HCT116 (cell line): ENCODE data around the gene HNRNPUL2. TPM values are rescaled to one million over a fixed set of nuclear protein-coding genes. Genes with fewer than 3 reads are reported as not detected.
"Not testable (repeated sequence)": the region's sequence is repeated elsewhere in the genome, so short reads cannot be mapped to it uniquely, and the experiment has no call there.

Experiments
- ATAC-seq: fragments of 200-7000 bp; cut with Tn5 transposase; 2 replicates; pipeline ENCODE4 v1.9.1; 2020; ENCODE audit warnings: mild to moderate bottlenecking, moderate library complexity
- BruUV-seq: library from RNA; stranded (reverse); fragments of 400-500 nt; replicated peaks from 2 replicates; lab custom pipeline; 2021; lab: Mats Ljungman, UMichigan
- CTCF ChIA-PET: fragments of 300-600 bp; sonication (Branson Sonifier 250); formaldehyde crosslinking; loops from one replicate; lab custom pipeline; 2021; ENCODE audit warnings: antibody characterized with exemption; lab: Charles Lee
- POLR2A ChIA-PET: fragments of 300-600, 350-600 bp; sonication (Branson Sonifier 250); formaldehyde crosslinking; loops from one replicate; lab custom pipeline; 2021; ENCODE audit warnings: antibody characterized with exemption; lab: Charles Lee
- RAD21 ChIA-PET, 2 experiments: fragments of 300-600 bp; sonication (Branson Sonifier 250); formaldehyde crosslinking; loops; one replicate each; lab custom pipeline; 2023; ENCODE audit warnings: low total read pairs in 2 of 2; ENCODE audit not compliant: uncharacterized antibody in 2 of 2, unreplicated experiment in 2 of 2, low non-redundant PET in 1 of 2; lab: Charles Lee
- DNase-seq: peaks from one replicate; pipeline ENCODE4 v3.0.0-alpha.2; 2010; ENCODE audit warnings: low read depth, low spot score
- H2AFZ ChIP-seq: fragments of 200-600 bp; shearing (Covaris generic), sonication (generic); 2 replicates; pipeline ENCODE4 v1.6.1; 2017; ENCODE audit warnings: low read depth, mixed run types, mixed read lengths, antibody characterized with exemption, low read length; ENCODE audit not compliant: poor library complexity, severe bottlenecking
- H3K27ac ChIP-seq: 2 replicates; pipeline ENCODE4 v1.5.1; 2012; ENCODE audit warnings: low read depth, low read length
- H3K27me3 ChIP-seq: fragments of 200-600 bp; sonication (generic); 2 replicates; pipeline ENCODE4 v1.6.1; 2016; ENCODE audit warnings: mixed run types, low read length, mixed read lengths; ENCODE audit not compliant: insufficient read depth
- H3K36me3 ChIP-seq, 2 experiments: fragments of 200-500 bp in 1 of 2; fragments of 200-600 bp in 1 of 2; sonication (Bioruptor generic) in 1 of 2; sonication (generic) in 1 of 2; 2 replicates each; pipeline versions ENCODE4 v1.5.1 to v1.6.1; 2014 to 2016; ENCODE audit warnings: low read length in 2 of 2, inconsistent platforms in 1 of 2, mixed read lengths in 1 of 2, mixed run types in 1 of 2; ENCODE audit not compliant: insufficient read depth in 2 of 2, control insufficient read depth in 1 of 2
- H3K4me1 ChIP-seq, 2 experiments: fragments of 200-600 bp in 1 of 2; sonication (generic) in 1 of 2; 2 replicates each; pipeline versions ENCODE4 v1.5.1 to v1.6.1; 2012 to 2017; ENCODE audit warnings: low read length in 2 of 2, inconsistent platforms in 1 of 2, mild to moderate bottlenecking in 1 of 2, mixed read lengths in 1 of 2, mixed run types in 1 of 2, moderate library complexity in 1 of 2; ENCODE audit not compliant: insufficient read depth in 2 of 2, control insufficient read depth in 1 of 2
- H3K4me2 ChIP-seq: fragments of 200-600 bp; sonication (generic); 2 replicates; pipeline ENCODE4 v1.6.1; 2017; ENCODE audit warnings: mixed run types, low read length, mixed read lengths
- H3K4me3 ChIP-seq, 2 experiments: fragments of 200-600 bp in 1 of 2; sonication (generic) in 1 of 2; replicated peaks in 1 of 2; 2 replicates each; pipeline ENCODE4 v1.5.1; 2011 to 2016; ENCODE audit warnings: low read length in 2 of 2, control low read depth in 1 of 2, low read depth in 1 of 2, mild to moderate bottlenecking in 1 of 2, mixed read lengths in 1 of 2, mixed run types in 1 of 2
- H3K79me2 ChIP-seq: fragments of 200-600 bp; sonication (generic); 2 replicates; pipeline ENCODE4 v1.6.1; 2017; ENCODE audit warnings: mild to moderate bottlenecking, mixed run types, low read length, moderate library complexity, mixed read lengths; ENCODE audit not compliant: insufficient read depth
- H3K9ac ChIP-seq: fragments of 200-600 bp; sonication (generic); 2 replicates; pipeline ENCODE4 v1.6.1; 2016; ENCODE audit warnings: low read length, mixed read lengths
- H3K9me2 ChIP-seq: fragments of 200-600 bp; sonication (generic), shearing (Covaris generic); 2 replicates; pipeline ENCODE4 v1.6.1; 2017; ENCODE audit warnings: mixed run types, mild to moderate bottlenecking, moderate library complexity; ENCODE audit not compliant: insufficient read depth
- H3K9me3 ChIP-seq, 2 experiments: fragments of 200-500 bp in 1 of 2; fragments of 200-600 bp in 1 of 2; sonication (Bioruptor generic) in 1 of 2; sonication (generic) in 1 of 2; 2 replicates each; pipeline ENCODE4 v1.6.1; 2014 to 2017; ENCODE audit warnings: low read length in 2 of 2, mixed read lengths in 2 of 2, inconsistent platforms in 1 of 2, low read depth in 1 of 2, mild to moderate bottlenecking in 1 of 2, mixed run types in 1 of 2, moderate library complexity in 1 of 2; ENCODE audit not compliant: control insufficient read depth in 1 of 2, insufficient read depth in 1 of 2
- H4K20me1 ChIP-seq: fragments of 200-600 bp; sonication (generic), shearing (Covaris generic); 2 replicates; pipeline ENCODE4 v1.6.1; 2017; ENCODE audit warnings: mixed run types, mild to moderate bottlenecking, moderate library complexity; ENCODE audit not compliant: insufficient read depth
- ATF3 ChIP-seq: IDR thresholded peaks from 2 replicates; pipeline ENCODE4 v1.6.1; 2012
- CTCF ChIP-seq, 3 experiments: fragments of 200-600 bp in 1 of 3; sonication (generic) in 1 of 3; IDR thresholded peaks in 2 of 3; conservative IDR thresholded peaks in 1 of 3; 2 replicates each; pipeline ENCODE4 v1.5.1; 2012 to 2017; ENCODE audit warnings: low read depth in 2 of 3, low read length in 2 of 3, antibody characterized with exemption in 1 of 3, borderline replicate concordance in 1 of 3, control low read depth in 1 of 3, mild to moderate bottlenecking in 1 of 3, mixed read lengths in 1 of 3, mixed run types in 1 of 3, moderate library complexity in 1 of 3; ENCODE audit not compliant: insufficient read depth in 1 of 3
- ELF1 ChIP-seq: IDR thresholded peaks from 2 replicates; pipeline ENCODE4 v1.6.1; 2012; ENCODE audit warnings: low read depth, borderline replicate concordance
- EZH2 ChIP-seq: fragments of 200-600 bp; sonication (generic); IDR thresholded peaks from 2 replicates; pipeline ENCODE4 v1.6.1; 2017; ENCODE audit warnings: antibody characterized with exemption, mixed run types
- EZH2phosphoT487 ChIP-seq: fragments of 200-600 bp; IDR thresholded peaks from 2 replicates; pipeline ENCODE4 v1.6.1; 2018; ENCODE audit warnings: antibody characterized with exemption, borderline replicate concordance
- FOSL1 ChIP-seq: IDR thresholded peaks from 2 replicates; pipeline ENCODE4 v1.6.1; 2012; ENCODE audit warnings: low read depth
- RAD21 ChIP-seq: IDR thresholded peaks from 2 replicates; pipeline ENCODE4 v1.6.1; 2012; ENCODE audit warnings: low read depth, mild to moderate bottlenecking
- SIN3A ChIP-seq: IDR thresholded peaks from 2 replicates; pipeline ENCODE4 v1.6.1; 2012; ENCODE audit warnings: low read depth
- TCF7L2 ChIP-seq: IDR thresholded peaks from 2 replicates; pipeline ENCODE4 v1.7.0; 2011; ENCODE audit warnings: borderline replicate concordance, inconsistent platforms; ENCODE audit not compliant: insufficient read depth, insufficient read length; ENCODE audit errors: extremely low read depth
- ZBTB33 ChIP-seq: IDR thresholded peaks from 2 replicates; pipeline ENCODE4 v1.6.1; 2011; ENCODE audit warnings: mild to moderate bottlenecking, low read length, moderate library complexity; ENCODE audit not compliant: insufficient replicate concordance; ENCODE audit errors: extremely low read depth
- ZFX ChIP-seq: fragments of 450-650 bp; IDR thresholded peaks from 2 replicates; pipeline ENCODE4 v1.6.1; 2017
- ZNF274 ChIP-seq: fragments of 200-500 bp; sonication (Bioruptor generic); IDR thresholded peaks from 2 replicates; pipeline ENCODE4 v1.6.1; 2014; ENCODE audit warnings: mild to moderate bottlenecking, low read depth, low read length, inconsistent platforms
- intact Hi-C: fragments of 100-400 bp; cut with micrococcal nuclease; formaldehyde crosslinking; loops from 2 replicates; pipeline ENCODE4 v1.10.0; 2022
- total RNA-seq: library from RNA; stranded (reverse); gene quantifications from one replicate; pipeline ENCODE4 v1.2.1, GENCODE V29; 2021; ENCODE audit not compliant: unreplicated experiment

HNRNPUL2 gene
- total RNA-seq, 1 experiment from 2014 or later, result 45.8 TPM

- ATAC-seq (peak; percentile 6; the same call in 1 of the 2 replicates), DNase-seq (no peak)
- Histone ChIP-seq H3K27me3 (no peaks in the 10 kb centered on the region), H2AFZ (no peak overlapping the region), H3K27ac (peak overlapping the region; percentile 64), H3K4me2 (peak overlapping the region; percentile 85), H3K9me3 (no peaks in the 10 kb centered on the region), H3K36me3 (peaks cover 10 to 32% of the 10 kb centered on the region in 2 experiments; a peak in 3 of 4 replicates), H3K9ac (peak overlapping the region; percentile 84), H3K79me2 (peaks cover 12% of the 10 kb centered on the region), H3K4me3 (peak overlapping the region; percentile 50 to 75), H4K20me1 (no peaks in the 10 kb centered on the region), H3K9me2 (no peaks in the 10 kb centered on the region), H3K4me1 (peaks cover 5 to 20% of the 10 kb centered on the region in 2 experiments)
- intact Hi-C loops, result no loop called here
- ChIA-PET POLR2A (interaction anchor here (0.9 to 2.3 kb wide), 4 partner anchors 16 to 132 kb away, joined by 3 to 6 read pairs (median 4); partner anchors contain the start of genes C11orf98, CSKMT, EEF1G and HNRNPUL2), CTCF (interaction anchor here (1.2 to 1.5 kb wide), 3 partner anchors 11 to 311 kb away, joined by 4 to 7 read pairs (median 4); no protein-coding TSS in a partner anchor), RAD21 (no interaction called here)
- TF ChIP-seq TCF7L2 (no peak), EZH2phosphoT487 (no peak), ZFX (no peak), EZH2 (no peak), CTCF (IDR thresholded peaks at IDR 0.05 in 2 of 3, conservative IDR thresholded peaks at IDR 0.05 in 1 of 3; ENCODE audit: borderline replicate concordance in 1 of 3, insufficient read depth in 1 of 3, low read depth in 2 of 3, low read length in 2 of 3) (no peak), ZNF274 (no peak), FOSL1 (no peak), SIN3A (no peak), ATF3 (no peak), RAD21 (no peak), ZBTB33 (no peak), ELF1 (no peak)
- BruUV-seq, result no TSS peak
These were observed 21.8 kb downstream of the HNRNPUL2 start for GRCh38 chr11:62705413-62705812.

- CTCF ChIA-PET, result interaction anchor here (1.3 kb wide), 1 partner anchor 9 kb away, joined by 3 read pairs; no protein-coding TSS in a partner anchor
These were observed 23.3 kb downstream of the HNRNPUL2 start for GRCh38 chr11:62703921-62704320.

More at GRCh38 chr11:62703921-62704320, 23.3 kb downstream of the HNRNPUL2 start:
- H3K4me2 ChIP-seq, intact Hi-C loops, H3K9ac ChIP-seq, H3K27me3 ChIP-seq, H3K9me2 ChIP-seq, RAD21 ChIA-PET, DNase-seq, BruUV-seq, H3K27ac ChIP-seq, H3K4me3 ChIP-seq, H3K9me3 ChIP-seq, H2AFZ ChIP-seq, H4K20me1 ChIP-seq, ATAC-seq, POLR2A ChIA-PET: not testable (repeated sequence)
- peaks cover 12% of the 10 kb centered on the region for H3K79me2 ChIP-seq
- H3K4me1 ChIP-seq, result peaks cover 5 to 20% of the 10 kb centered on the region in 2 experiments
- H3K36me3 ChIP-seq, result peaks cover 10 to 22% of the 10 kb centered on the region in 2 experiments; a peak in 3 of 4 replicates
